OCI-LY1 (cell line): ENCODE data around the gene ASB2.

Experiments
- H2AFZ ChIP-seq: fragments of 200-600 bp; sonication (generic), shearing (Covaris generic); 2 replicates; pipeline ENCODE4 v1.6.0; 2014; ENCODE audit warnings: antibody characterized with exemption, mild to moderate bottlenecking, low read length
- H3F3A ChIP-seq: fragments of 200-600 bp; sonication (generic), shearing (Covaris generic); 2 replicates; pipeline ENCODE4 v1.6.0; 2014; ENCODE audit warnings: mild to moderate bottlenecking, antibody characterized with exemption, low read length, moderate library complexity; ENCODE audit not compliant: insufficient read depth
- H3K27ac ChIP-seq: fragments of 200-600 bp; sonication (generic); 2 replicates; pipeline ENCODE4 v1.5.1; 2014; ENCODE audit warnings: low read length, mixed run types, mild to moderate bottlenecking, low read depth; ENCODE audit not compliant: poor library complexity, severe bottlenecking
- H3K27me3 ChIP-seq: fragments of 200-600 bp; sonication (generic); 2 replicates; pipeline ENCODE4 v1.6.0; 2014; ENCODE audit warnings: antibody characterized with exemption, mild to moderate bottlenecking, low read length, moderate library complexity; ENCODE audit not compliant: insufficient read depth
- H3K36me3 ChIP-seq: fragments of 200-600 bp; sonication (generic); 2 replicates; pipeline ENCODE4 v1.6.1; 2014; ENCODE audit warnings: mild to moderate bottlenecking, antibody characterized with exemption, low read length, moderate library complexity, mixed read lengths; ENCODE audit not compliant: insufficient read depth
- H3K4me1 ChIP-seq: fragments of 200-600 bp; sonication (generic); 2 replicates; pipeline ENCODE4 v1.5.1; 2014; ENCODE audit warnings: mild to moderate bottlenecking, low read length, moderate library complexity; ENCODE audit not compliant: insufficient read depth, severe bottlenecking
- H3K4me2 ChIP-seq: fragments of 200-600 bp; sonication (generic), shearing (Covaris generic); 2 replicates; pipeline ENCODE4 v1.6.1; 2014; ENCODE audit warnings: low read length
- H3K4me3 ChIP-seq: fragments of 200-600 bp; sonication (generic); 2 replicates; pipeline ENCODE4 v1.5.1; 2014; ENCODE audit warnings: low read length, low read depth, mild to moderate bottlenecking, mixed read lengths; ENCODE audit not compliant: poor library complexity, severe bottlenecking
- H3K79me2 ChIP-seq: fragments of 200-600 bp; shearing (Covaris generic); 2 replicates; pipeline ENCODE4 v1.6.1; 2016; ENCODE audit warnings: mixed run types, low read length, mixed read lengths; ENCODE audit not compliant: insufficient read depth
- H3K9ac ChIP-seq: fragments of 200-600 bp; sonication (generic), shearing (Covaris generic); 2 replicates; pipeline ENCODE4 v1.6.1; 2014; ENCODE audit warnings: mild to moderate bottlenecking, low read length, mixed read lengths
- H3K9me2 ChIP-seq: fragments of 200-600 bp; sonication (generic), shearing (Covaris generic); 2 replicates; pipeline ENCODE4 v1.6.1; 2014; ENCODE audit warnings: low read depth, mild to moderate bottlenecking, low read length, mixed read lengths
- H3K9me3 ChIP-seq: fragments of 200-600 bp; shearing (Covaris generic); 2 replicates; pipeline ENCODE4 v1.6.1; 2014; ENCODE audit warnings: low read length, mixed read lengths
- H4K20me1 ChIP-seq: fragments of 200-600 bp; sonication (generic), shearing (Covaris generic); 2 replicates; pipeline ENCODE4 v1.6.0; 2016; ENCODE audit warnings: mild to moderate bottlenecking, low read length; ENCODE audit not compliant: insufficient read depth
- EZH2 ChIP-seq: fragments of 200-600 bp; sonication (generic), shearing (Covaris generic); IDR thresholded peaks from 2 replicates; pipeline ENCODE4 v1.8.0; 2017; ENCODE audit warnings: borderline replicate concordance, mixed run types, mild to moderate bottlenecking, antibody characterized with exemption, low read length, moderate library complexity, mixed read lengths
- TF ChIP-seq, protein P1 (sequence below): fragments of 200-600 bp; sonication (generic), shearing (Covaris generic); IDR thresholded peaks from 2 replicates; pipeline ENCODE4 v1.5.1; 2017; ENCODE audit warnings: mild to moderate bottlenecking, antibody characterized with exemption, low read length, moderate library complexity, mixed read lengths

The ASB2 gene

DNA sequence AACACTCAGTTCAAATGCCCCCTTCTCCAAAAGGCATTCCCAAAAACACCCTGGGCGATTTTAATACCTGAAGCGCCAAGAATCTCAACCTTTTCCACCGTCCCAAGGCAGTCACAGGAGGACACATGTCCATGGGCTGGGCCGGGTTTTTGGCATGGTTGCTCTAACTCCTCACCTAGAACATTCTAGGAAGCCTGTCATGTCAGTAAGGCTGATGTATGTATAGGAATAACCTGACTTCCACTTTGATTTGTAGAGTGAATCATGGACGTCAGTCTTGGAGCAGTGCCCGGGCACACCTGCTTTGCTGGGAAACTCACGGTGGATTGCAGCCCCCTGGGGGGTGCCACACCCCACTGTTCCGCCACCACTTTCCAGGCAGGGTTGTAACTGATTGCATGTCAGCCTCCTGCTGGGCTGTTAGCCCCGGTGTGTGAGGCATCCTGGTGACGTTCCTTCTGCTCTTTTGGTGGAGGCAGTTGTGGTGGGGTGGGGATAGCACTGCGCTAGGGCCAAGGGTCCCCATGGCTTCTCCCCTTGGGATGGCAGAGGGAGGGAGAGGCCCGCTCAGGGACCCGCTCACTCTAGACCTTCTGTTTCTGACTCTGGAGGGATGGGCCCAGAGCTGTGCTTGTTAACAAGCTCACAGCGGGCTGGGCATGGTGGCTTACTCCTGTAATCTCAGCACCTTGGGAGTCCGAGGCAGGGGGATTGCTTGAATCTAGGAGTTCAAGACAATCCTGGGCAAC lies 84.4 kb downstream of the ASB2 start:
- TF ChIP-seq EZH2: no peak
- TF ChIP-seq, protein P1, sequence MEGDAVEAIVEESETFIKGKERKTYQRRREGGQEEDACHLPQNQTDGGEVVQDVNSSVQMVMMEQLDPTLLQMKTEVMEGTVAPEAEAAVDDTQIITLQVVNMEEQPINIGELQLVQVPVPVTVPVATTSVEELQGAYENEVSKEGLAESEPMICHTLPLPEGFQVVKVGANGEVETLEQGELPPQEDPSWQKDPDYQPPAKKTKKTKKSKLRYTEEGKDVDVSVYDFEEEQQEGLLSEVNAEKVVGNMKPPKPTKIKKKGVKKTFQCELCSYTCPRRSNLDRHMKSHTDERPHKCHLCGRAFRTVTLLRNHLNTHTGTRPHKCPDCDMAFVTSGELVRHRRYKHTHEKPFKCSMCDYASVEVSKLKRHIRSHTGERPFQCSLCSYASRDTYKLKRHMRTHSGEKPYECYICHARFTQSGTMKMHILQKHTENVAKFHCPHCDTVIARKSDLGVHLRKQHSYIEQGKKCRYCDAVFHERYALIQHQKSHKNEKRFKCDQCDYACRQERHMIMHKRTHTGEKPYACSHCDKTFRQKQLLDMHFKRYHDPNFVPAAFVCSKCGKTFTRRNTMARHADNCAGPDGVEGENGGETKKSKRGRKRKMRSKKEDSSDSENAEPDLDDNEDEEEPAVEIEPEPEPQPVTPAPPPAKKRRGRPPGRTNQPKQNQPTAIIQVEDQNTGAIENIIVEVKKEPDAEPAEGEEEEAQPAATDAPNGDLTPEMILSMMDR: no peak

DNA sequence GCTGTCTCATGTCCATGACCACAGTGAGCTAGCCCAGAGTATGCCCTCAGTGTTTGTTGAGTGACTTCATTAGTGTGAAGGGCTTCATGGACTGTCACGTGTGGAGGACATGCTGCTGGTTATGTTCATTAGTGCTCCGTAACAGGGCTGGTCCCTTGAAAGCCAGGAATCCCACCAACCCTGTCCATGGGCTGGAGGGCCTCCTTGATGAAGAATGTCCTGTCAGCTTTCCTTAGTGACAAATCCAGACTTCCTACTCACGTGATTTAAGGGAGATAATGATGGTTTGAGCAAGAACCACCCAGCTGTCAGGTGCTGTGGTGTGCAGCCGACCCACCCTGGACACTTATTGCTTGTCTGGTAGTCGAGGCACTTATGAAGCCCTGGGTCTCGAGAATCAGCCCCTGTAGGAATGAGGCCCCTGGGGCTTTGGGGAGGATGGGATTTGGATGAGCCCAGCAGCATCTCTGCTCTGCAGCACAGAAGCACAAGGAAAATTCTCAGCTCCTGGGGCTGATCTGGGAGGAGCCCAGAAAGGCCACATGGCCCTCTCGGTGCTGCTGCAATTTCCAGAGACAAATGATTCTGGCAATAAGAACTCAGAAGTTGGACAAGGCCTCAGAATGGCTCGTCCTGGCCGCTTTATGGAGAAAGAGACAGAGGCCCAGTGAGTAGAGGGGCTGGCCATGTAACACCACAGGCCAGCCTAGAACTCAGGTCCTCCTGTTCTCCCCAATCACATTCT lies 86.5 kb downstream of the ASB2 start:
- Histone ChIP-seq H3F3A (no peaks in the 10 kb centered on the region), H4K20me1 (no peaks in the 10 kb centered on the region), H3K9ac (no peak overlapping the region), H3K27ac (no peak overlapping the region), H3K4me2 (no peak overlapping the region), H3K27me3 (peaks cover 5% of the 10 kb centered on the region; the same call in 1 of the 2 replicates), H3K4me3 (no peak overlapping the region), H3K79me2 (no peaks in the 10 kb centered on the region), H3K4me1 (no peaks in the 10 kb centered on the region), H3K9me3 (no peaks in the 10 kb centered on the region), H3K9me2 (no peaks in the 10 kb centered on the region), H2AFZ (no peak overlapping the region), H3K36me3 (no peaks in the 10 kb centered on the region)
- TF ChIP-seq EZH2: no peak
- TF ChIP-seq, protein P1: no peak

More for the DNA sequence above, 84.4 kb downstream of the ASB2 start:
- Histone ChIP-seq H3K36me3 (no peaks in the 10 kb centered on the region), H3K27me3 (no peaks in the 10 kb centered on the region), H3K9ac (no peak overlapping the region), H3K9me2 (no peaks in the 10 kb centered on the region), H3F3A (no peaks in the 10 kb centered on the region), H3K4me3 (no peak overlapping the region), H3K4me1 (no peaks in the 10 kb centered on the region), H4K20me1 (no peaks in the 10 kb centered on the region), H3K79me2 (no peaks in the 10 kb centered on the region), H3K27ac (no peak overlapping the region), H3K4me2 (no peak overlapping the region), H3K9me3 (no peaks in the 10 kb centered on the region), H2AFZ (no peak overlapping the region)

GRCh38 chr14:93888995-93889394 lies 87.4 kb downstream of the ASB2 start:
- Histone ChIP-seq H2AFZ (no peak overlapping the region), H4K20me1 (no peaks in the 10 kb centered on the region), H3K9me3 (no peaks in the 10 kb centered on the region), H3K79me2 (no peaks in the 10 kb centered on the region), H3K4me1 (no peaks in the 10 kb centered on the region), H3K27ac (no peak overlapping the region), H3K9ac (no peak overlapping the region), H3K4me2 (no peak overlapping the region), H3K9me2 (no peaks in the 10 kb centered on the region), H3K27me3 (peaks cover 5% of the 10 kb centered on the region; the same call in 1 of the 2 replicates), H3K36me3 (no peaks in the 10 kb centered on the region), H3F3A (no peaks in the 10 kb centered on the region), H3K4me3 (no peak overlapping the region)
- no peak for TF ChIP-seq EZH2
- TF ChIP-seq, protein P1: no peak
